ENCODE measurements around the gene NELL1. TPM values are rescaled to one million over a fixed set of nuclear protein-coding genes. Genes with fewer than 3 reads are reported as not detected.

The NELL1 gene
- total and polyA plus RNA-seq, 3 experiments from 2014 or later = not detected

- Histone ChIP-seq H3K36me3 (ENCODE audit: insufficient read depth, low read length) (no peaks in the 10 kb centered on the region), H3K9me3 (ENCODE audit: low read length) (no peaks in the 10 kb centered on the region), H3K27ac (ENCODE audit: low read depth, low read length) (no peak overlapping the region), H3K27me3 (ENCODE audit: insufficient read depth, low read length, poor library complexity, severe bottlenecking) (no peaks in the 10 kb centered on the region), H3K4me3 (ENCODE audit: low read length) (no peak overlapping the region), H3K4me1 (ENCODE audit: insufficient read depth, low read length) (no peaks in the 10 kb centered on the region)
- H3K27ac Mint-ChIP-seq = no peak overlapping the region
- DNase-seq = no peak
- H3K27me3 Mint-ChIP-seq = peaks cover 0 to 1% of the 10 kb centered on the region in 2 donors
- POLR2A ChIA-PET = no interaction called here
- peaks cover 4 to 18% (median 12%) of the 10 kb centered on the region in 5 donors for H3K9me3 Mint-ChIP-seq
- no peaks in the 10 kb centered on the region for H3K36me3 Mint-ChIP-seq
- no peaks in the 10 kb centered on the region for H3K4me1 Mint-ChIP-seq
- CTCF ChIA-PET = no interaction called here
- no peak overlapping the region for H3K4me3 Mint-ChIP-seq
Measured at GRCh38 chr11:21144531-21144930, 475.1 kb downstream of the NELL1 start.

- peaks cover 2 to 22% (median 11%) of the 10 kb centered on the region in 5 donors for H3K9me3 Mint-ChIP-seq
- no peaks in the 10 kb centered on the region for H3K4me1 Mint-ChIP-seq
- no peaks in the 10 kb centered on the region for H3K27me3 ChIP-seq (ENCODE audit: insufficient read depth, low read length, poor library complexity, severe bottlenecking)
- ChIA-PET POLR2A (no interaction called here), CTCF (no interaction called here)
- no peak overlapping the region for H3K27ac ChIP-seq (ENCODE audit: low read depth, low read length)
- H3K36me3 Mint-ChIP-seq = no peaks in the 10 kb centered on the region
- H3K4me3 Mint-ChIP-seq = no peak overlapping the region
- peaks cover 0 to 1% of the 10 kb centered on the region in 2 donors for H3K27me3 Mint-ChIP-seq
- no peak overlapping the region for H3K4me3 ChIP-seq (ENCODE audit: low read length)
- H3K4me1 ChIP-seq (ENCODE audit: insufficient read depth, low read length) = no peaks in the 10 kb centered on the region
- no peaks in the 10 kb centered on the region for H3K36me3 ChIP-seq (ENCODE audit: insufficient read depth, low read length)
- no peaks in the 10 kb centered on the region for H3K9me3 ChIP-seq (ENCODE audit: low read length)
- H3K27ac Mint-ChIP-seq = no peak overlapping the region
- DNase-seq = no peak
Measured at GRCh38 chr11:21148376-21148775, 479.0 kb downstream of the NELL1 start.

DNA sequence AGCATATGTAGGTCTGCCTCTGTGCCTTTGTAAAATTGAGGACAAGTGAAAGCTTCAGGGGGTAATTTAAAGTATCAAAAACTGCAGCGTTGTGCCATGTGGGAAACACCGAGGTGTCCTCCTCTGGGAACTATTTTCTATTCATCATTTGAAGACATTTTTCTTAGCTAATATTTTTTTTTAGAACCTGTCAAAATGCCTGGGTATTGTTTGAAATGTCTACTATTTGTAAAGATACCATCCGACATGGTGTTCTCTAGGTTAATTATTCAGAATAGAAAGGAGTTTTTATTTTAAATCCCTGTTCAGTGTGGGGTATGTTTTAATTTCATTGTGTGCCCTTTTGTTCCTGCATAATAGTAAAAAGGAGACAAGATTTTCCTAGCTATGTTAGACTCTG lies 490.8 kb downstream of the NELL1 start:
- H3K4me3 Mint-ChIP-seq = no peak overlapping the region
- H3K27me3 Mint-ChIP-seq = no peaks in the 10 kb centered on the region
- Histone ChIP-seq H3K36me3 (ENCODE audit: insufficient read depth, low read length) (no peaks in the 10 kb centered on the region), H3K9me3 (ENCODE audit: low read length) (no peaks in the 10 kb centered on the region), H3K4me3 (ENCODE audit: low read length) (no peak overlapping the region), H3K27me3 (ENCODE audit: insufficient read depth, low read length, poor library complexity, severe bottlenecking) (no peaks in the 10 kb centered on the region), H3K4me1 (ENCODE audit: insufficient read depth, low read length) (no peaks in the 10 kb centered on the region), H3K27ac (ENCODE audit: low read depth, low read length) (no peak overlapping the region)
- H3K36me3 Mint-ChIP-seq = no peaks in the 10 kb centered on the region
- H3K4me1 Mint-ChIP-seq = no peaks in the 10 kb centered on the region
- no peak for DNase-seq
- peaks cover 1 to 8% (median 4%) of the 10 kb centered on the region in 5 donors for H3K9me3 Mint-ChIP-seq
- CTCF ChIA-PET = no interaction called here
- POLR2A ChIA-PET = no interaction called here
- H3K27ac Mint-ChIP-seq = no peak overlapping the region

DNA sequence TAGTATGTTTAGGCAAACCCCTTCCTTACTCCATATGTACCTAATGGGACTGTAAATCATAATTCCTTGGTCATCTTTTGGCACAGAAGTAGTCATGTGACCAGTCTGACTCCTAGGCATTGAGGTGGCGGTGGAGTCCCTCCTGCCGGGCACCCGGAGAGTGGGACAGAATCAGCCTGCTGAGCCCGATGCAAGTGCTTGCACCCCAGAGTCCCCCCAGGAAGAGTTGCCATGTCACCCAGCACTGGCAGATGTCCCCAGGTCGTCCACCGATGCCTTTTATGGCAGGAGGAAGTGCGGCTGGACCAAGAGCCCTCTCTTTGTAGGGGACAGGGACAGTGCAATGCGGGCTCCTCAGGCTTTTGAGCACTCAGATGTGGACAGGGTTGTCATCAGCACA lies 500.3 kb downstream of the NELL1 start:
- Histone ChIP-seq H3K36me3 (ENCODE audit: insufficient read depth, low read length) (no peaks in the 10 kb centered on the region), H3K27ac (ENCODE audit: low read depth, low read length) (no peak overlapping the region), H3K4me1 (ENCODE audit: insufficient read depth, low read length) (no peaks in the 10 kb centered on the region), H3K9me3 (ENCODE audit: low read length) (no peaks in the 10 kb centered on the region), H3K4me3 (ENCODE audit: low read length) (no peak overlapping the region), H3K27me3 (ENCODE audit: insufficient read depth, low read length, poor library complexity, severe bottlenecking) (no peaks in the 10 kb centered on the region)
- DNase-seq = no peak
- ChIA-PET POLR2A (no interaction called here), CTCF (no interaction called here)
- H3K27me3 Mint-ChIP-seq = no peaks in the 10 kb centered on the region
- H3K36me3 Mint-ChIP-seq = no peaks in the 10 kb centered on the region
- H3K4me3 Mint-ChIP-seq = no peak overlapping the region
- peaks cover 5 to 16% (median 7%) of the 10 kb centered on the region in 5 donors for H3K9me3 Mint-ChIP-seq
- H3K4me1 Mint-ChIP-seq = no peaks in the 10 kb centered on the region
- no peak overlapping the region for H3K27ac Mint-ChIP-seq

DNA sequence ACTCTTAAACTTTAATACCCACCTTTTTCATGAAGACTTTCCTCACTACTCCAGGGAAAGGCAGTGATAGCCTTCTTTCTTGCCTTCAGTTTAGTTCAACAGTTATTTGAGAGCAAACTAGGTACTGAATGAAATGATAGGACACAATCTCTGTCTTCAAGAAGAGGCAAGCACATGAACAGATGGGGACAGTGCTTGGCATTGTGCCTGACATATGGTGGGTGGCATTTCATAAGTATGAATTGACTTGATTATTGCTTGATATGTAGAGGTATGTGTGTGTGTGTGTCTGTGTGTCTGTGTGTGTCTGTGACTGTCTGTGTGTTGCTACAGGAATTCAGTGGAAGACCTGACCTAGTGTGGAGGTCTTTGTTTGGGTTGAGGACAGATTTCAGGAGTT lies 504.1 kb downstream of the NELL1 start:
- H3K27ac Mint-ChIP-seq = no peak overlapping the region
- DNase-seq = no peak
- no peak overlapping the region for H3K4me3 Mint-ChIP-seq
- no peak overlapping the region for H3K4me3 ChIP-seq (ENCODE audit: low read length)
- CTCF ChIA-PET = no interaction called here
- no peaks in the 10 kb centered on the region for H3K4me1 ChIP-seq (ENCODE audit: insufficient read depth, low read length)
- H3K4me1 Mint-ChIP-seq = no peaks in the 10 kb centered on the region
- H3K9me3 ChIP-seq (ENCODE audit: low read length) = no peaks in the 10 kb centered on the region
- H3K36me3 Mint-ChIP-seq = no peaks in the 10 kb centered on the region
- POLR2A ChIA-PET = no interaction called here
- no peaks in the 10 kb centered on the region for H3K36me3 ChIP-seq (ENCODE audit: insufficient read depth, low read length)
- H3K27me3 ChIP-seq (ENCODE audit: insufficient read depth, low read length, poor library complexity, severe bottlenecking) = no peaks in the 10 kb centered on the region
- peaks cover 3 to 16% (median 4%) of the 10 kb centered on the region in 5 donors for H3K9me3 Mint-ChIP-seq
- no peaks in the 10 kb centered on the region for H3K27me3 Mint-ChIP-seq
- no peak overlapping the region for H3K27ac ChIP-seq (ENCODE audit: low read depth, low read length)

GRCh38 chr11:21174781-21175180 lies 505.4 kb downstream of the NELL1 start:
- Histone ChIP-seq H3K36me3 (ENCODE audit: insufficient read depth, low read length) (no peaks in the 10 kb centered on the region), H3K4me3 (ENCODE audit: low read length) (no peak overlapping the region), H3K27ac (ENCODE audit: low read depth, low read length) (no peak overlapping the region), H3K27me3 (ENCODE audit: insufficient read depth, low read length, poor library complexity, severe bottlenecking) (no peaks in the 10 kb centered on the region), H3K9me3 (ENCODE audit: low read length) (no peaks in the 10 kb centered on the region), H3K4me1 (ENCODE audit: insufficient read depth, low read length) (no peaks in the 10 kb centered on the region)
- Mint-ChIP-seq H3K9me3 (peaks cover 3 to 16% (median 4%) of the 10 kb centered on the region in 5 donors), H3K4me3 (no peak overlapping the region), H3K27me3 (no peaks in the 10 kb centered on the region), H3K27ac (no peak overlapping the region), H3K4me1 (no peaks in the 10 kb centered on the region), H3K36me3 (no peaks in the 10 kb centered on the region)
- DNase-seq = no peak
- ChIA-PET CTCF (no interaction called here), POLR2A (no interaction called here)

GRCh38 chr11:21177379-21177778 lies 508.0 kb downstream of the NELL1 start:
- H3K36me3 Mint-ChIP-seq = no peaks in the 10 kb centered on the region
- no peaks in the 10 kb centered on the region for H3K27me3 Mint-ChIP-seq
- CTCF ChIA-PET = no interaction called here
- no peaks in the 10 kb centered on the region for H3K27me3 ChIP-seq (ENCODE audit: insufficient read depth, low read length, poor library complexity, severe bottlenecking)
- no peak for DNase-seq
- H3K4me1 ChIP-seq (ENCODE audit: insufficient read depth, low read length) = no peaks in the 10 kb centered on the region
- POLR2A ChIA-PET = no interaction called here
- no peak overlapping the region for H3K4me3 ChIP-seq (ENCODE audit: low read length)
- no peak overlapping the region for H3K4me3 Mint-ChIP-seq
- H3K27ac ChIP-seq (ENCODE audit: low read depth, low read length) = no peak overlapping the region
- H3K4me1 Mint-ChIP-seq = no peaks in the 10 kb centered on the region
- H3K36me3 ChIP-seq (ENCODE audit: insufficient read depth, low read length) = no peaks in the 10 kb centered on the region
- H3K9me3 ChIP-seq (ENCODE audit: low read length) = no peaks in the 10 kb centered on the region
- peaks cover 3 to 10% (median 4%) of the 10 kb centered on the region in 5 donors for H3K9me3 Mint-ChIP-seq
- H3K27ac Mint-ChIP-seq = no peak overlapping the region

DNA sequence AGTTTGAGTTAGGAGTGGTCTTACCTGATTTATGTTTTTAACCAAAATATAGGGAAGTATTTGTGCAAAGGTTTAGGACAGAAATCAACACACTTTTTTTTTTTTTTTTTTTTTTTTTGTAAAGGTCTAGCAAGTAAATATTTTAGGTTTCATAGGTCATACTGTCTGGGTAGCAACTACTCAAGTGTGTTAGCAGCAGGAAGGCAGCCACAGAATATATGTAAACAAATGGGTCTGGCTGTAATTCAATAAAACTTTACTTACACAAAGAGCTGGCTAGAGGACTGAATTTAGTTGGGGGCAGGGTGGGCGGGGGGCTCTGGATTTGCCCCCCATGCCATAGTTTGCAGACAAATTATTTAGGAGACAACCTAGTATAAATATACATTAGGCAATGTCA lies 510.4 kb downstream of the NELL1 start:
- CTCF ChIA-PET = no interaction called here

DNA sequence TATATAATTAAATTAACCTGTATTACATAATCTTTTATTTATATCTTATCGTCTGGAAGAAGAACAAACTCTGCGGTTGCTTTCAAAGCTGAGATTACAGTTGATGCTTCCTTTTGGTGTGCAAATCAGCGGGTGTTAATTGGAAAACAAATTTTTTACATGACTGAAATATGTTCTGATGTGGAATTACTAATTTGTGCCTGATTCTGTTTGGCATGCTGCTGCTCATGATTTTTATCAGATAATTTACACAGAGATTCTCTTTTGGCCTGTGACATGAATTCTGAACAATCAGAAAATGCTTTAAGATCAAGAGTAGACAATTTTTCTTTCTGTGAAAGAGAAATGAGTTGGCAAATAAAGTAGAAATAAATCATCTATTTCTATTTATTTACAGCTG lies 510.8 kb downstream of the NELL1 start:
- Histone ChIP-seq H3K36me3 (ENCODE audit: insufficient read depth, low read length) (no peaks in the 10 kb centered on the region), H3K4me3 (ENCODE audit: low read length) (no peak overlapping the region), H3K9me3 (ENCODE audit: low read length) (no peaks in the 10 kb centered on the region), H3K27ac (ENCODE audit: low read depth, low read length) (no peak overlapping the region), H3K4me1 (ENCODE audit: insufficient read depth, low read length) (no peaks in the 10 kb centered on the region), H3K27me3 (ENCODE audit: insufficient read depth, low read length, poor library complexity, severe bottlenecking) (no peaks in the 10 kb centered on the region)
- POLR2A ChIA-PET = no interaction called here
- H3K9me3 Mint-ChIP-seq = peaks cover 3 to 10% (median 5%) of the 10 kb centered on the region in 5 donors
- H3K27me3 Mint-ChIP-seq = peaks cover 0 to 2% of the 10 kb centered on the region in 2 donors
- no peak overlapping the region for H3K4me3 Mint-ChIP-seq
- H3K36me3 Mint-ChIP-seq = no peaks in the 10 kb centered on the region
- no peaks in the 10 kb centered on the region for H3K4me1 Mint-ChIP-seq
- no peak overlapping the region for H3K27ac Mint-ChIP-seq
- CTCF ChIA-PET = no interaction called here
- no peak for DNase-seq

More for the DNA sequence above, 510.4 kb downstream of the NELL1 start:
- Mint-ChIP-seq H3K36me3 (no peaks in the 10 kb centered on the region), H3K4me3 (no peak overlapping the region), H3K9me3 (peaks cover under 1 to 10% (median 4%) of the 10 kb centered on the region in 5 donors), H3K27me3 (no peaks in the 10 kb centered on the region), H3K4me1 (no peaks in the 10 kb centered on the region), H3K27ac (no peak overlapping the region)
- Histone ChIP-seq H3K27me3 (ENCODE audit: insufficient read depth, low read length, poor library complexity, severe bottlenecking) (no peaks in the 10 kb centered on the region), H3K36me3 (ENCODE audit: insufficient read depth, low read length) (no peaks in the 10 kb centered on the region), H3K4me1 (ENCODE audit: insufficient read depth, low read length) (no peaks in the 10 kb centered on the region), H3K4me3 (ENCODE audit: low read length) (no peak overlapping the region), H3K9me3 (ENCODE audit: low read length) (no peaks in the 10 kb centered on the region), H3K27ac (ENCODE audit: low read depth, low read length) (no peak overlapping the region)
- POLR2A ChIA-PET = no interaction called here
- no peak for DNase-seq

Measured in CD8-positive, alpha-beta memory T cell (primary cell).